ENCODE measurements around the gene BTNL2.
"Not testable (repeated sequence)": the region's sequence is repeated elsewhere in the genome, so short reads cannot be mapped to it uniquely, and the experiment has no call there.

DNA sequence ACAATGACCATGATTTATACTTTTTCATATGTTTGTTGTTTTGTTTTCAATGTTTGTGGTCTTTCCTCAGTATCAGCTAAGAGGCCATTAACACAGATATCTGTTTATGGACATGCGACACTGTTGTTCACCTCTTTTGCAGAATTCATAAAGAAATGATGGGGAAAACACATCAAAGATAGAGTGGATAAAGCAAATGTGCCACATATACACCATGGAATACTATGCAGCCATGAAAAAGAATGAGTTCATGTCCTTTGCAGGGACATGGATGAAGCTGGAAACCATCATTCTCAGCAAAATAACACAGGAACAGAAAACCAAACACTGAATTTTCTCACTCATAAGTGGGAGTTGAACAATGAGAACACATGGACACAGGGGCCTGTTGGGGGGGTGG lies 27.0 kb upstream of the BTNL2 start:
- not testable (repeated sequence) for TF ChIP-seq POLR2A (IDR thresholded peaks at IDR 0.05)
- TF ChIP-seq, protein P1, sequence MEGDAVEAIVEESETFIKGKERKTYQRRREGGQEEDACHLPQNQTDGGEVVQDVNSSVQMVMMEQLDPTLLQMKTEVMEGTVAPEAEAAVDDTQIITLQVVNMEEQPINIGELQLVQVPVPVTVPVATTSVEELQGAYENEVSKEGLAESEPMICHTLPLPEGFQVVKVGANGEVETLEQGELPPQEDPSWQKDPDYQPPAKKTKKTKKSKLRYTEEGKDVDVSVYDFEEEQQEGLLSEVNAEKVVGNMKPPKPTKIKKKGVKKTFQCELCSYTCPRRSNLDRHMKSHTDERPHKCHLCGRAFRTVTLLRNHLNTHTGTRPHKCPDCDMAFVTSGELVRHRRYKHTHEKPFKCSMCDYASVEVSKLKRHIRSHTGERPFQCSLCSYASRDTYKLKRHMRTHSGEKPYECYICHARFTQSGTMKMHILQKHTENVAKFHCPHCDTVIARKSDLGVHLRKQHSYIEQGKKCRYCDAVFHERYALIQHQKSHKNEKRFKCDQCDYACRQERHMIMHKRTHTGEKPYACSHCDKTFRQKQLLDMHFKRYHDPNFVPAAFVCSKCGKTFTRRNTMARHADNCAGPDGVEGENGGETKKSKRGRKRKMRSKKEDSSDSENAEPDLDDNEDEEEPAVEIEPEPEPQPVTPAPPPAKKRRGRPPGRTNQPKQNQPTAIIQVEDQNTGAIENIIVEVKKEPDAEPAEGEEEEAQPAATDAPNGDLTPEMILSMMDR (IDR thresholded peaks at IDR 0.05): not testable (repeated sequence)
